IPS-18a (cell line): Measurements from ENCODE around the gene MMP15.

Experiments used
- H3K27ac ChIP-seq: one replicate; pipeline ENCODE4 v1.5.1; 2013; ENCODE audit warnings: low read length
- H3K27me3 ChIP-seq: one replicate; pipeline ENCODE4 v1.6.1; 2013; ENCODE audit warnings: mild to moderate bottlenecking, low read length; ENCODE audit not compliant: control insufficient read depth, insufficient read depth
- H3K36me3 ChIP-seq: one replicate; pipeline ENCODE4 v1.6.1; 2013; ENCODE audit warnings: low read depth, low read length; ENCODE audit not compliant: control insufficient read depth
- H3K4me1 ChIP-seq: one replicate; pipeline ENCODE4 v1.6.1; 2013; ENCODE audit warnings: low read depth, low read length; ENCODE audit not compliant: control insufficient read depth
- H3K4me3 ChIP-seq: one replicate; pipeline ENCODE4 v1.5.1; 2013; ENCODE audit warnings: low read length
- H3K9ac ChIP-seq: one replicate; pipeline ENCODE4 v1.6.1; 2013; ENCODE audit warnings: mild to moderate bottlenecking, low read length, moderate library complexity
- H3K9me3 ChIP-seq: one replicate; pipeline ENCODE4 v1.6.1; 2013; ENCODE audit warnings: low read depth, low read length; ENCODE audit not compliant: control insufficient read depth

Gene MMP15

DNA sequence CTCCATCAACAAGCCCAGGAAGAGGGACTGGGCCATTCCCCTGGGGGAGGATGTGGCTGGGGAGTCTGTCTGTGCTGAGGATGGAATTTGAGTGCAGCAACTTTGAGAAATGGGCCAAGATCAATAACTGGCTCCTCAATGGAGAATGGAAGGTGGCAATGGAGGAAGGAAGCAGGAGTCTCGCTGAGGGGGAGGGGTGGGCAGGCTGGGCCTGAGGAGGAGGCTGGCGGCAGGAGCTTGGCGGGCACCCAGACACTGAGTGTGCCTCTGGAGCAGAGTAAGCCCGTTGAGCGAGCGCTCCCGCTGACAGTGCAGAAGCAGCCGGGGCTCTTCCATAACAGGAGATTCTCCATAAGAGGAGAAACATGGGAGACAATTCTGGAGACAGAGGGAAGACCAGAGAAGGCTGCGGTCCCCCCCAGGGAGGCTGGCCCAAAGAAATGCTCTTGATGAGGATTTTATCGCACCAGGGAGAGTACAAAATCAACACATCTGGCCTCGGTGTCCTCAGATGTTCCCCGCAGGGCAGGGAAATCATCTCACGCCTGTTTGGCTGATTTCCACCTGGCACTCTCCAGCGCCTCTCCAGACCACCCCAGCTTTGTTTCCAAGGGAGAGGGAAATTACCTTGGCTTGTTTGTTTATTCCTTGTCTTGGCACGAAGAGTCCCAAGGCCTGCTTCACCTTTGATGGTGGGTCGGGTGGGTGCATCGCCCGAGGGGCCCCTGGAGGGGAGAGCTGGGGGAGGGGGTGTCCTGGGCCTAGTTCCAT lies 2.8 kb upstream of the MMP15 start:
- H3K27me3 ChIP-seq: peaks cover 21% of the 10 kb centered on the region
- H3K4me3 ChIP-seq: no peak overlapping the region
- peaks cover 13% of the 10 kb centered on the region for H3K4me1 ChIP-seq
- no peaks in the 10 kb centered on the region for H3K9me3 ChIP-seq
- no peak overlapping the region for H3K27ac ChIP-seq
- H3K36me3 ChIP-seq: no peaks in the 10 kb centered on the region
- no peak overlapping the region for H3K9ac ChIP-seq

DNA sequence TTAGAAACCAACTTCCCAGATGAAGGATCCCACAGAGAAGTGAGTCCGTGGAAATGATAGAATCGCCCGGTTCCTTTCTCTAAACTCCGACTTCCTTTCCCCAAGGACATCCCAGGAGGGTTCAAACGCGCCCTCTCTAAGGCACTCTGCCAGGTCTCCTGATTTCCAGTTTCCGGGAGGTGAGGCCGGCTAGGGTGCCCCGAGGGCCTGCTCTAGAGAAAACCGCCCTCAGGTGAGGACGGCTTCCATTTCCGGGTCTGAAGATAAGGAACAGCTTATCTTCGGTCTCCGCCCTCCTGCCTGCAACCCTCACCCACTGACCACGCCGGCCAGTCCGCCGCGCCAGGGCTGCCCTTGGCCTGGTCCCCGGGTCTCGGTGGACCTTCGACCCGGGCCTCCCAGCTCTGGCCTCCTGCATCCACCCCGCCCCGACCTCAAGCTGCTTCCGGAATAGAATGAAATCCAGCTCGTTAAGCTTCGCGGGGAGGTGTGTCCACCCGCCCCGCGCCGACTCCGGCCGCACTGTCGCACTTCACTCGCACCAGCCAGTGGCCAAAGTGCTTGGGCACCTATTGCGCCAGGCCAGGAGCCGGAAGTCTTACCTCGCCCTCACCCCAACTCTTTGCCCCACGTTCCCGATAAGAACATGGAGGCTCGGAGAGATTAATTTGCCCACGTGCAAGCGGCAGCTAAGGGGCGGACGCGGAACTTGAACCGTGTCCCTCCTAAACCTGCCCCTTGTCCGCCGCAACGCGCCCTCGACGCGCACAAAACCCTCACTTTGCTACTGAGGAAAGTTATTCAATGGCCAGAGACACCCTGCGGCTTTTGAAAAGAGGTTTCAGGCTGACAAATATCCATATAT lies 836 bp upstream of the MMP15 start:
- no peaks in the 10 kb centered on the region for H3K36me3 ChIP-seq
- peaks cover 21% of the 10 kb centered on the region for H3K27me3 ChIP-seq
- peak overlapping the region; percentile 85 for H3K4me3 ChIP-seq
- peaks cover 25% of the 10 kb centered on the region for H3K4me1 ChIP-seq
- H3K9ac ChIP-seq: peak overlapping the region; percentile 36
- H3K9me3 ChIP-seq: no peaks in the 10 kb centered on the region
- no peak overlapping the region for H3K27ac ChIP-seq

DNA sequence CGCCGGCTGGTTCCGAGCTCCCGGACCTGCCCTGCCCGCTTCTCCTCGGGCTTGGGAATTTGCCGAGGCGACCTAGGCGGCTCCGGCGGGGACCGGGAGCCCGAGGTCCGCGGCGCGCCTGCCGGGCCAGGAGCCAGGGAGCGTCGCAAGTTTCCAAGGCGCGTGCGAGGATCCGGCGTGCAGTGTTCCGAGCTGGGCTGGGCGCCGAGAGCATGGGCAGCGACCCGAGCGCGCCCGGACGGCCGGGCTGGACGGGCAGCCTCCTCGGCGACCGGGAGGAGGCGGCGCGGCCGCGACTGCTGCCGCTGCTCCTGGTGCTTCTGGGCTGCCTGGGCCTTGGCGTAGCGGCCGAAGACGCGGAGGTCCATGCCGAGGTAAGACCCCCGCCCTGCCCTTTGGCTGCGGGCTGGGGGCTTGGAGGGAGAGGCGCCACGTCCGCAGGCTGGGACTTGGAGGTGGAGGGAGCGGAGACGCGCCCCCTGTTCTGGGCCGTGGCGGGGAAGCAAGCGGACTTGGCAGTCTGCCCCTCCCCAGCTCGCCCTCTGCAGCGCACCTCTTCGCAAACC lies 668 bp downstream of the MMP15 start:
- Histone ChIP-seq H3K9me3 (no peaks in the 10 kb centered on the region), H3K4me3 (peak overlapping the region; percentile 85), H3K9ac (peak overlapping the region; percentile 67), H3K4me1 (peaks cover 25% of the 10 kb centered on the region), H3K27ac (no peak overlapping the region), H3K27me3 (peaks cover 21% of the 10 kb centered on the region), H3K36me3 (no peaks in the 10 kb centered on the region)

DNA sequence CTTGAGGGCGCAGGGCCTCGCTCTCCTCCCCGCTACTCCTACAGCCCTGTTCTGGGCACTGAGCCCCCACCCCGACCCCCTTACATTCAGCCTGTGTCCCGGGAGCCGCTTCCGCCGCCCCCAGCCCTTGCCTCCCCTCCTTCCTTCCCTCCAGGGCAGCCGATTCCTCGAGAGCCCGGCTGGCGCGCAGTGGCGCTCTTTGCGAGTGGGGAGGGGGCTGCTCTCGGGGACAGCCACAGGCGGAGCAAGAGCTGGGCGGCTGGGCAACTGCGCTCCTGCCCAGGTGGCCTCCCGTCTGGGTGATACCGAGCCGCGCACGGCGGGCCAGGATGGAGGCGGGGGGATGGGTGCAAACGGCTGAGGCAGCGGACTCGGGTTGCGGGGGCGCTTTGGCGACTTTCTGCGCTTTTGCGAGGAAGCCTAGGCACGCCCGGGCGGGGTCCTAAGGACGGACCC lies 1.2 kb downstream of the MMP15 start:
- Histone ChIP-seq H3K4me1 (peaks cover 25% of the 10 kb centered on the region), H3K4me3 (peak overlapping the region; percentile 85), H3K36me3 (no peaks in the 10 kb centered on the region), H3K27ac (no peak overlapping the region), H3K9me3 (no peaks in the 10 kb centered on the region), H3K9ac (peak overlapping the region; percentile 67), H3K27me3 (peaks cover 21% of the 10 kb centered on the region)

DNA sequence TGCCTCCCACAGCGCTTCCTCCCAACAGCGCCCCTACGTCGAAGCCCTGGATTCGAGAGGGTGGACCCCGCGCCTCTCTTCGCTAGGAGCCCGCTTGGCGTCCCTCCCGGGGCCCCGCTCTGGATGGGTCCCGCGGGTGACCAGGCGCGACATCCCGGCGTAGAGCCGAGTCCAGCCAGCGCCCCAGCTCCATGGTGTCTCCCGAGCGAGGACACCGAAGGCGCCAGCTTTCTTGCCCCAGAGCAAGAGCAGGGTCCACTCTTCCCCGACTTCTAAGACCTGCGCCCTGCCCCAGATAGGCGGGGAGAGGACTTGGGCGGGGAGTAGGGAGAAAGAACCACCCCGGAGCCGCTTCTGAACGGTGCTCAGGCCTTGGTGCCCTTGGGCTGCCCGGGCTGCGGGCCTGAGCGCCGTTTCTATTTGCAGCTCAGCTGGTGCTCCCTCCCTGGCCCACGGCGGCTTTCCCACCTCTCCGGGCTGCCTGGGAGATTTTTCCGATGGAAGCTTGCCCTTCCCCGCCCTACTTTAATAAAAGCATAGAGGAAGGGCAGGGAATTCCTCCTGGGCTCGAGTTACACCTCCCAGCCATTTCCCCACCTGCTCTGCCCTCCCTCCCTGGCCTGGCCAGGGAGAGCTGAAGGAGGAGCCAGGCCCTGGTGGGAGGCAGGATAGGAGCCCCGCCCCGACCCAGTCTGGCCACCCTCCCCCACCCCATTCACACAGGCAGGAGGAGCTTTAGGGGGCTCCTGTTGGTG lies 1.8 kb downstream of the MMP15 start:
- Histone ChIP-seq H3K9ac (peak overlapping the region; percentile 67), H3K4me3 (peak overlapping the region; percentile 85), H3K27me3 (peaks cover 21% of the 10 kb centered on the region), H3K36me3 (no peaks in the 10 kb centered on the region), H3K4me1 (peaks cover 23% of the 10 kb centered on the region), H3K9me3 (no peaks in the 10 kb centered on the region), H3K27ac (no peak overlapping the region)

DNA sequence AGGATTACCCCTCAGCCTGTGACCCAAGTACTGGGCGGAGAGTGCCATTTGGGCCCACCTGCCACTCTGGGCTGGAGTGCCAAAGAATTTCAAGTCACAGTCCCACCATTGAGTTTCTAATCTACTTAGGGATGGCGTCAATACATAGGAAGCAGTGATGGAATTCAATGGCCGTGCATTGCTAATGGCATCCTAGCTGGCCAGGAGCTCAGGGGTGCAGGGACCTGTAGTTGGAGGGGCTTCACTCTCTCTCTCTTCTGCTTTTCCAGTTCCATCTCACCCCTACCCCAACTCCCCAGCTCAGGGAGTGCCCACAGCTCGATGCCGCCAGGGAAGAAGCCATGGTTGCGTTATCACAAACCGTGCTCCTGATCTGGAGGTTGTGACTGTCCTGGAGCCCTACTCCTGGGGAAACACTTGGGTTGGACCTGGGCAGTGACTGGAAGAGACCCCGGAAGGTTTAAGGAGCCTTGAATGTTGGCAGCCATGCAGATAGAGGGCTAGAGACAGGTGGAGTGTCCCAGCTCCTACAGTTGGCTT lies 2.4 kb downstream of the MMP15 start:
- H3K4me1 ChIP-seq: peaks cover 17% of the 10 kb centered on the region
- H3K27me3 ChIP-seq: peaks cover 21% of the 10 kb centered on the region
- H3K9me3 ChIP-seq: no peaks in the 10 kb centered on the region
- H3K36me3 ChIP-seq: no peaks in the 10 kb centered on the region
- no peak overlapping the region for H3K9ac ChIP-seq
- H3K27ac ChIP-seq: no peak overlapping the region
- peak overlapping the region; percentile 85 for H3K4me3 ChIP-seq

DNA sequence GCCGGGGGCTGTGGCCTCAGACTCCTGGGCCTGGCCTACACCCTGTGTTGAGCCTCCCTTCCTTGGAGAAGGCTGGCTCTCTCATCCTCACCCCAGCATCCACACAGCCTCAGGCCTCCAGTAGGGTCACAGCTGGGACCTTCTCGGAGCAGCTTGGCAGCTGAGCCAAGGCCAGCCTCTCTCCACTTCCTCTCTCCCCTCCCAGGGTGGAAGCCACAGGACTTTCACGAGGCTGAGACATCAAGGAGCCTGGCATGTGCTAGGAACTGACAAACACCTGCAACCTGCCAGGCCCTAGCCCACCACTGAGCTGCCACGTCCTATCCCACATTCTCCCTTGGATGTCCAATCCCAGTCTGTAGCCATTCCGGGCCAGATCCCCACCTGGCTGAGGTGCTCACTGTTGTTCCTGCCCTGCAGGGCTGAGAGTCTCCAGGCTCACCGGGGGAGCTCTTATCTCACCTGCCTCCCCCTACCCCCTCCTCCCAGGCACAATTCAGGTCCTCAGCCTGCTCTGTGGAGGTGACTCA lies 3.1 kb downstream of the MMP15 start:
- Histone ChIP-seq H3K9ac (no peak overlapping the region), H3K27me3 (peaks cover 15% of the 10 kb centered on the region), H3K27ac (no peak overlapping the region), H3K9me3 (no peaks in the 10 kb centered on the region), H3K4me3 (no peak overlapping the region), H3K4me1 (peaks cover 13% of the 10 kb centered on the region), H3K36me3 (no peaks in the 10 kb centered on the region)

DNA sequence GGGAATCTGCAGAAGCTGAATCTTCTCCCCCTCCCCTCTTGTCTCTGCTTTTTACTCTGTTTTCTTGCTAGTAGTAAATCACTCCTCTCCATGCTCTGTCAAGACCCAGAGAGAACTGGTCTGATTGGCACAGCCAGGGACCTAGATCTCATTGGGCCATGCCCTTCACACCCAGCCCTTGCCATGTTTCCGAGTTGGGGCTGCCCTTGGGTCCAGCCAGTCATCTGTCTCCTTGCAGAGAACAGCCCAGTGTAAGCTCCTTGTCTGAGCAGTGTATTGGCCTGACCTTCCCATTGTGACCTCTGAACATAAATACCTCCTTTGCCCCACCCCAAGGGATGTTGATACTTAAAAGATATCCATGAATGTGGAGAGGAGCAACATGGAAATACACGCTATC lies 3.9 kb downstream of the MMP15 start:
- Histone ChIP-seq H3K4me3 (no peak overlapping the region), H3K36me3 (no peaks in the 10 kb centered on the region), H3K9ac (no peak overlapping the region), H3K9me3 (no peaks in the 10 kb centered on the region), H3K27ac (no peak overlapping the region), H3K27me3 (peaks cover 7% of the 10 kb centered on the region), H3K4me1 (peaks cover 13% of the 10 kb centered on the region)

DNA sequence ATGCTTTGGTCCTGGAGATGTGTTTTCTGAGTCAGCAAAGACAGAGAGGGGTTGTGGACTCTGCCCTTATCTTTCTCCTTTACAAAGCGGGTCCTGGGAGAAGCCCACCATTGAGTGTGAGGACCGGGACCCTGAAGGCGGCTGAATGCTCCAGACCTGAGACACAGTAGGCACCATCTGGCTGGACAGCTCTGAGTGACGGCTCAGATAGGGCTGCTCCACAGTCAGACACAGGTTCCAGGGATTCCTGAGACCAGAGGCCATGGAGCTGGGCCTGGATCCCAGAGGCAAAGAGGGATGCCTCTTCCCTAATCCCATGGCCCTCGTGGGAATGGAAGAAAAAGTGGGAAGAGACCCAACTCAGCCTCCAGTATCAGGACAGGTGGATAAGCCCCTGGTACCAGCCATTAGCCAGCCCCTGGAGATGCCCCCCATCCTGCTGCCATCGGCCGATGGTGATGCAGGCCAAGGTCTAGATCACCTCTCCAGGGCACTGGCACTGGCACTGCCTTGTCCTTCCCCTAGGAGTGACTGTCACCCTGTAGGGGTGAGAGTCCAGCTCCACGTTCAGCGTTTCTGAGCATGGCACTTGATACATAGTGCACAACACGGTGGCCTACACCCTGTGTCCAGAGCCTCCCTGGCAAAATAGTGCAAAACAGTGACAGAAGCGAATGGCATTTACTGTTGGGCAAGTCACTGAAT lies 4.7 kb downstream of the MMP15 start:
- Histone ChIP-seq H3K9ac (no peak overlapping the region), H3K27ac (no peak overlapping the region), H3K27me3 (no peaks in the 10 kb centered on the region), H3K4me3 (no peak overlapping the region), H3K4me1 (peaks cover 13% of the 10 kb centered on the region), H3K9me3 (no peaks in the 10 kb centered on the region), H3K36me3 (no peaks in the 10 kb centered on the region)

DNA sequence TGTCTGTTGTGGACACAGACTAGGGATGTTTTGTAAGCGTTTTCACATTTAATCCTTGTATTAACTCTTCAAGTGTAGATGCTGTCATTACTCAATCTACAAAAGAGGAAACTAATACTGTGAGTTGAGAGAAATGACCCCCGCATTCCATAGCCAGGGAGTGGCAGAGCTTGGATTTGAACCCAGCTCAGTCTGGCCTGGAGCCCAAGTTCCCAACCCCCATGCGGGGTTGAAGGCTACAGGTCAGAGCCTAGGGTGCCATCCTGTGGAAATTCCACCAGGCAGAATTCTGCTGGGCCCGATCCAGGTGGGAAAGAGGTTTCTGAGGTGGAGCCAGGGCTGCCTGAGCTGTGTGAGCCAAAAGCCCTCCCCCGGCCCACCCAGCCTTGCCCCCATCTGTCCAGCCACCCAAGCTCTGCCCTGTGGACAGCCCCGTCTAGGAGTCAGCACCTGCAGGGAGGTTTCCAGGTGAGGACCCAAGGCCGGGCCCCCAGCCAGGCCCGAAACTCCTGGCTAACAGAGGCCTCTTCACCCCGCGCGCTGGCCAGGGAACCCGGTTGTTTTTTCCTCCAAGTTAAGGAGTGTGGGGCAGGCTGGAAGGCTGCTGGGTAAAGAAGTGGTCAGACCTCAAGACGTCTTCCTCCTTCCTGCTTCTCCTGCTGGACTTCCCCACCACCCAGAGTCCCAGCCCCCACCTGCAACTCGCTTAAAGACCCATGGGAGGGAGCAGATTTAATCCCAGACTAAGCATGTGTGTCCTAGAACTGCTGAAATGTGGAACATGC lies 5.7 kb downstream of the MMP15 start:
- peaks cover 13% of the 10 kb centered on the region for H3K4me1 ChIP-seq

More for the DNA sequence above, 5.7 kb downstream of the MMP15 start:
- H3K4me3 ChIP-seq: no peak overlapping the region
- H3K36me3 ChIP-seq: no peaks in the 10 kb centered on the region
- H3K9me3 ChIP-seq: no peaks in the 10 kb centered on the region
- no peak overlapping the region for H3K9ac ChIP-seq
- no peaks in the 10 kb centered on the region for H3K27me3 ChIP-seq
- H3K27ac ChIP-seq: no peak overlapping the region
